GM12873 (cell line): ENCODE results near the gene CCDC40.

Experiments used
- TF ChIP-seq, protein P1 (sequence below): IDR thresholded peaks from 2 replicates; pipeline ENCODE4 v1.5.1; 2012; ENCODE audit warnings: low read depth, mild to moderate bottlenecking, moderate library complexity, low read length, control low read depth; ENCODE audit not compliant: insufficient read depth; ENCODE audit errors: missing control alignments

CCDC40 gene

DNA sequence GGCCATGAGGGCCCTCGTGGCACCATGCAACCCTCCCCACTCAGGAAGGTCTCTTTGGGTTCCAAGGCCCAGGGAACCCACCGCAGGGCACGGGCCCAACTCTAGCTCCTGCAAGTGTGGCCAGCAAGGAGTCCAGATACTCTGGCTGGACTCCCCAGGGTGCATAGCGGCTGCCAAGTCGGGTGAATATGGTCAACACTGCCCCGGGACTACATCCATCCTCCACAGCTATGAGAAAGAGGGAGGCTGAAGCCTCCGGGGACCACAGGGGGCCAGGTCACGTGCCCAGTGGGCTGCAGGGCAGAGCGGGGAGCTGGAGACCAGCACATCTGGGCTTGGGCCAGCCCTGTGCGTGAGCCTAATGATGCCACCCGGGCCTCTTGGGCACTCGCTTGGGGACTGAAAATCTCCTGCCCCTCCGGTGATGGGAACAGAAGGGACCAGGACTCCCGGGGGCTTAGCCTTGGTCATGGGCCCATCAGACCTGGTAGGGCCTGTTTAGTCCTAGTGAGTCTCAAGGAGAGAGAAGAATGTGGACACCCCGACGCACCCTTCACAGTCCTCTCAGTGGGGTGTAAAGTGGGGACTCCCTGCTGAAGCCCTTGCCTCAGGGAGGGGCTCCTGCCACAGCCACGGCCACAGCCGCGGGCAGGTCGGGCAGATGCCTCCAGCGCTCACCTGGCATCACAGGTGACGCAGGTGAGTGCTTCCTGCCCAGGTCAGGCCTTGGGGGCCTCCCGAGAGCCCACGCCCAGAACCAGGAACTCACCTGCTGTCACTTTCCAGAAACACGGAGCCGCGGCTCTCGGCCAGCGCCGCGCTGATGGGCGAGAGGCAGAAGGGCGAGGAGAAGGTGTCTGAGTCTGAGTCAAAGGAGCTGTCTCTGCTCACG is 26.8 kb upstream of the CCDC40 start:
- TF ChIP-seq, protein P1, sequence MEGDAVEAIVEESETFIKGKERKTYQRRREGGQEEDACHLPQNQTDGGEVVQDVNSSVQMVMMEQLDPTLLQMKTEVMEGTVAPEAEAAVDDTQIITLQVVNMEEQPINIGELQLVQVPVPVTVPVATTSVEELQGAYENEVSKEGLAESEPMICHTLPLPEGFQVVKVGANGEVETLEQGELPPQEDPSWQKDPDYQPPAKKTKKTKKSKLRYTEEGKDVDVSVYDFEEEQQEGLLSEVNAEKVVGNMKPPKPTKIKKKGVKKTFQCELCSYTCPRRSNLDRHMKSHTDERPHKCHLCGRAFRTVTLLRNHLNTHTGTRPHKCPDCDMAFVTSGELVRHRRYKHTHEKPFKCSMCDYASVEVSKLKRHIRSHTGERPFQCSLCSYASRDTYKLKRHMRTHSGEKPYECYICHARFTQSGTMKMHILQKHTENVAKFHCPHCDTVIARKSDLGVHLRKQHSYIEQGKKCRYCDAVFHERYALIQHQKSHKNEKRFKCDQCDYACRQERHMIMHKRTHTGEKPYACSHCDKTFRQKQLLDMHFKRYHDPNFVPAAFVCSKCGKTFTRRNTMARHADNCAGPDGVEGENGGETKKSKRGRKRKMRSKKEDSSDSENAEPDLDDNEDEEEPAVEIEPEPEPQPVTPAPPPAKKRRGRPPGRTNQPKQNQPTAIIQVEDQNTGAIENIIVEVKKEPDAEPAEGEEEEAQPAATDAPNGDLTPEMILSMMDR, result no peak

DNA sequence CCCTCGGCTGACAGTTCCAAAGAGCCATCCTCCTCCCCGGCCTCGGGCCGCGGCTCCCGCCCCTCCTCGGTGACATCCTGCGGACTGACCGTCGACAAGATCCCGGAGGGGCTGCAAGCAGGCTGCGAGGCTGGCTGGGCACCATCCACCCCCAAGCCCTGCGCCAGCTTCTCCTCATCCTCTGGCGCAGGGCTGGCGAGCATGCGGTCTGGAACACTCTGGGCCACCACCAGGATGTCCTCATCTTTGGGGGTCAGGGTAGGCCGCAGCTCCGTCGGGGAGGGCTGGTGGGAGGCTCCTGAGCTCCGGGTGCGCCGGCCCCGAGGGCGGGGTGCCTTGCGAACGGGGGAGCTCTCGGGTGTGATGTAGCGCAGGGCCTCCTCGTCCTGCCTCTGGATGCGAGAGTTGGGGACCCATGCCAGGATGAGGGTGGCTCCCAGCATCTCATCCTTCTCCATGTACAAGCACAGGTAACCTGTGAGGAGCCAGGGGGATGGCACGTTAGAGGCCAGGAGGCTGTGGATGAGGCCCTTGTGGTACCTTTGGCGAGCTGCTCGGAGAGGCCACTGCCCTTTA is 26.1 kb upstream of the CCDC40 start:
- TF ChIP-seq, protein P1, result no peak

DNA sequence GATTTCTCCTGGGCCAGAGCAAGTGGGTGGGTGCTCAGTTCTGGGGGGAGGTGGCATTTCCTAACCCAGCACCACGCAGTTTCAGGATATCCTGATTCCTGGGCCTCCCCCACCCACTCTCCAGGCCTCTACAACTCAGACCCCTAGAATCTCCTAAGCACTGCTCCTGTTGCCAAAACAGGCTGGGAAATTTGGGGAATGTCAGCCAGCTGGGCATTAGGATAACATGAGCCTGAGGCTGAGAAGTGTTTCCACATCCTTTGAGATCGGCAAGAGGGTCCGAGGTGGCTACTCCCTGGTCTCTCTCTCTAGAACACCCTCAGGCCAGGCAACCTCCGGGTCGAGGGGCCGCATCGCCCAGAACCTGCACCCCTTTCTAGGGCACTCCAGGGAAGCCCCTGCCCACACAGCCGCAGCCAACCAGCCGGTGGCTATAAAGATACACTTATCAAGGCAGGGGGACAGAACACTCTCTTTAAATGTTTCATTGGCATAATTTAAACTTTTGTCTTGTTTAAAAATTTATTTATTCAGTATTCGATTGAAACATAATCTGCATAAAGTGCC is 24.4 kb upstream of the CCDC40 start:
- TF ChIP-seq, protein P1, result no peak

DNA sequence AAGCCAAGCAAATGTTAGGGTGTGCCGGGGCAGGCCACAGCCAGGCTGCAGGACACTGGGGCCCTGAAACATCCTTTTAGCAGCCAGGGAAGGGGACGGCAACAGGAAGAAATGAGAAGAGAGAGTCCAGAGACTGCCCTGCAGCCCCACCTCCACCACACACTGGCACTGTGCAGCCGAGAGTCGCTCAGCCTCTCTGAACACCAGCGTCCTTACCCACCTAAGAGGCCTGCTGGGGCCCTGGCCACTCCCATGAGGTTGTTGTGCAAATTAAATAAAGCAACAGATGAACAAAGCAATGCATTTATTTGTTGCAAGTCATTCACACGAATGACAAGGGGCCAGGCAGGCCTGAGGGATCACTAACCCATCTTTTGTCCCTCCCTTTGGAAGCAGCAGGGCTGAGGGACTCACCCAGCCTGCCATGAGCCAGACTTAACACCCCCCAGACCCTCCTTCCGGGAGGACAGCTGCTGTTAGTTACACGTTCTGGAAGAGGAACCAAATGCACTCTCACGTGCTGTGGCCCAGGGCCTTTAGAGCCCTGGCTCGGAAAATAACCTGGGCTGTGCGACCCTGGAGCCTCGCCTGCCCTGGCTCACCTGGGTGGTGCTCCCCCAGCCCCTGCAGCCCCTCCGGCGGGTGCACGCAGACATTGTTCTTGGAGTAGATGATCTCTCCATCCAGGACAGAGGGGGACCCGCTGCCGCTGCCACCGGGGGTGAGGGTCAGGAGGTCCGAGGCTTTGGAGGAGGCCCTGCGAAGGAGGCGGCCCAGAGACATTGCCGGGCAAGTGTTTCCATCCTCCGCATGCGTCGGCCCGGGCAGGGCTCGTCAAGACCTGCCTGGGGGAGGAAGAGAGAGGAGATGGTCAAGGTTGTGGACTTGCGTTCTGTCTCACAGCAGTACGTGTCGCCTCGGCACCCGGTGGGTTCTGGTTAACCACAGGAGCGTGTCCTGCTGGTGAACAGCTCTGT is 23.4 kb upstream of the CCDC40 start:
- TF ChIP-seq, protein P1, result no peak

DNA sequence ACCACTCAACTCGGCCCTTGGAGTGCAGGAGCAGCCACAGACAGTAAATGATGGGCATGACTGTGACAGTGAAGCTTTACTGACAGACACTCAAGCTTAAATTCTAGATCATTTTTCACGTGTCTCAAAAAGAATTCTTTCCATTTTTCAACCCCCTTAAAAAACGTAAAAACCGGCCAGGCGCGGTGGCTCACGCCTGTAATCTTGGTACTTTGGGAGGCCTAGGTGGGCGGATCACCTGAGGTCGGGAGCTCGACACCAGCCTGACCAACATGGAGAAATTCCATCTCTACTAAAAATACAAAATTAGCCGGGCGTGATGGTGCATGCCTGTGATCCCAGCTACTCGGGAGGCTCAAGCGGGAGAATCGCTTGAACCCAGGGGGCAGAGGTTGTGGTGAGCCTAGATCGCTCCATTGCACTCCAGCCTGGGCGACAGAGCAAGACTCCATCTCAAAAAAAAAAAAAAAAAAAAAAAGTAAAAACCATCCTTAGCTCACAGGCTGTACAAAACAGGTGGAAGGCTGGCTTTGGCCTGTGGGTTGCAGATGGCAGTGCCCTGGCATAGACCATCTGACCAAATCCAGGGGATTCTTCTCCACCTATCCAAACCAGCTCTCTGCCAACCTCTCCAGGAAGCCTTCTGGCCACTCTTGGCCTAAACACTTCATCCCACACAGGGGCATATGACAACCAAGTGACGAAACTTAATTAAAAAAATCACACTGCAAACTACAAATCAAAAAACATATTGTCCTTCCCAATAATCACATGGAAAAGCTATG is 19.0 kb upstream of the CCDC40 start:
- TF ChIP-seq, protein P1, result no peak

DNA sequence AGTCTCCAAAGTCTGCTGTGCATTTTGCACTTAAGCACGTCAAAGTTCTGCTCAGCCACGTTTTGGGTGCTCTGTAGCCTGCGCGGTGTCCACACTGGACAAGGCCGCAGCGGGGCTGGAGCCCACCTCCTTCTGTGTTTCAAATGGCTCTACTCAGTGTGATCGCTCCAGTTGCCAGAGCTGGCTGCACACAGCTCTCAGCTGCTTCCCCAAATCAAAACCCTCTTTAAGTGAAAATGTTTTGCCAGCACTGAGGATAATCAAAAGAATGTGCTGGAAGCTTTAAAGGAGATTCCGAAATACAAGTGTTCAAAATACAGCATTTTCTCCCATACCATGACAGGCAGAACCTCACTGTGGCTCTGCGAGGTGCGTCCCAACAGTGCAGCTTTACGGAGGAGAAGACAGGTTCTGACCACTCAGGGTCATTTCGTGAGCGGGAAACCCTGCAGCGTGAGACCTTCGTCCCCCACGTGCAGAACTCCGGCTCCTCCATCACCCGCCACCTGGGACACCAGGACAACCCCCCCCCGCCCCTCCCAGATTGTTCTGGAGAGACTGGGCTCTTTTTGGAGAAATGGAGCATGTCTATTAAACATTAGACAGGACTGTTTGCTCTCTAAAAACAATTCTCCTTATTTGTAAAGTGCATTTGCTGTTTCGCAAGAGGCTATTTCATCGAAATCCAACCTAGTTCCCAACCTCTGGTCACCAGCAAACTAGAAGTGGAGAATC is 17.4 kb upstream of the CCDC40 start:
- TF ChIP-seq, protein P1, result no peak
